ENCODE data around the gene GPS1. TPM values are rescaled to one million over a fixed set of nuclear protein-coding genes. Genes with fewer than 3 reads are reported as not detected.

The GPS1 gene
- total RNA-seq, result 150 and 163 TPM in 2 replicates

DNA sequence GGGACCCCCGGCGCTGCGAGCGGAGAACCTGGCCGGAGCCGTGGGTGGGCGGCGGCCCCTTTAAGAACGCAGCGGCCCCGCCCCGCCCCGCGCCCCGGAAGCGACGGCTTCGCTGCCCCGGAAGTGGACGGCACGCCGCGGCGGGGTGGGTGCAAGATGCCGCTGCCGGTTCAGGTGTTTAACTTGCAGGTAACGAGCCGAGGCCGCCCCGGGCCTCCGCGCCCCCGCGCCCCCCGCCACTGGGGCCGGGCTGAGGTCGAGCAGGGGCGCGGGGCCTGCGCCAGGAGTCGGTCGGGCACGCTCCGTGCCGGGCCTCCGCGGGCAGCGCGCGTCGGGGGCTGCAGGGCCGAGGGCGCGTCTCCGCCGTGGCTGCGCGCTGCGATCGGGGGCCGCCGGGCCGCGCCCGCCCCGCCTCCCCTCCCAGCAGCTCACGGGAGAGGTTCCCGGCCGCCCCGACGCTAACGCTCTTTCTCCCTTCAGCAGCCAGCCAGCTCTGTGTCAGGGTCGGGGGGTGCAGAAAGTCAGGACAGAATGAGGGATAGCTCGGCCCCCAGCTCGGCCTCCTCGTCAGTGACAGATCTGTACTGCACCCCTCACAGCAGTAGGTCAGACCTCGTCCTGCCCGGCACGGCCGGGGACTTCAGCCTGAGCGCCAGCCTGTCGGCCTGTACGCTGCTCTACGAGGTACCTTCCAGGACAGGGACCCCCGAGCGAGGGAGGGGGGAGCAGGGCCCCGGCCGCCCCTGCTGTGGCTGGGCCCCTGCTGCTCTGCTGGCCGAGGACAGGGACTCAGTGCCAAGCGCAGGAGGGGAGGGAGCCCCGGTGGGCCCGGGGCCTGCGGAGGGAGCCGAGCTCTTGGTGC, at the start of gene GPS1, which contains the start of gene RFNG:
Gene GPS1 (plus strand): TSS at position 123 of the 862 bp plus-strand sequence. CDS start 34 bp downstream, at position 157.
Gene RFNG (minus strand): TSS at position 36 of the 862 bp plus-strand sequence. CDS start 45 bp downstream, outside the sequence.
- H3K36me3 ChIP-seq (ENCODE audit: control insufficient read depth, insufficient read depth, low read length), result peaks cover 3% of the 10 kb centered on the region
- peak; percentile 25 for DNase-seq (ENCODE audit: low read depth)

DNA sequence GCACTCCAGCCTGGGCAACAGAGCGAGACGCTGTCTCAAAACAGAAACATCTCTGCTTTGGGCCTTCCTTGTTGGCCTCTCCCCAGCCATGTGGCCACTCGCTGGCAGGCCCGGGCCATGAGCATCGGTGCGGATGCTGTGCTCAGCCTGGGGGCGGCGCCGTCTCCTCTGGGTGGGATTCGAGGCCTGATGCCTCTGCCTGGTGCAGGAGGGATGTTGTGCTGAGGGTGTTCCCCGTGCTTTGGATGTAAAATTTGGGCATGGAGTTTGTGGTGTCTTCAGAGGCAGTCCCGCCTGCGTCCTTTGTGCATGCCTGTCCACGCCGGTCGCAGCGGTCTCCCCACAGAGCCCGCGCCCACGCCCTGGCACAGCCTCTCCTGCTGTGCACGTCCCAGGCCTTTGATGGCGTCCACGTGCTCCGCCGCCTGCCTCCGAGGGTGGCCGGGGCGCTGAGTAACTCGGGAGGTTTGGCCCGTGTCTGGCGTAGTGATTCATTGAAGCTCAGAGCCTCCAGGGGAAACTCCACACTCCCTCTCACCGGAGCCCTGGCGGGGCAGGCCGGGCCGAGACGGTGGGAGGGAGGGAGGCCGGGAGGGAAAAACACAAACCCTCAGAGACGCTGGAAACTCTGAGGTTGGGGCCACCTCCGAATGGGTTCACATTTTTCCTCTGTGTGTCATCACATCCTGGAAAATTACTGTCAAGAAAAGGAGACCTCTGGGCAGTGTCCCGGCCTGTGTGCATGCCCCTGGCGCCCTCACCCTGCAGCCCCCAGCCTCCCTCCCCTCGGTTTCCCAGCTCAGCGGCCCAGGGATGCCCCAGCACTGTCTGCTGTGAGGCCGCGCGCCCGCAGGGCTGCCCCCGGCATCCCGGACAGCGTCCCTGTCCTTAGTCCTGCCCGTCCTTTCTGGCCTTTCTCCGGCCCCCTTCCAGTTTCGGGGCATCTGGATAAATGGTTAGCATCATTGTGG, 48.0 kb upstream of the GPS1 start:
- no peaks in the 10 kb centered on the region for H3K36me3 ChIP-seq (ENCODE audit: control insufficient read depth, insufficient read depth, low read length)
- H3K4me3 ChIP-seq (ENCODE audit: low read depth, low read length), result no peak overlapping the region
- no peak for TF ChIP-seq CTCF (IDR thresholded peaks at IDR 0.05; ENCODE audit: insufficient read depth, low read length, poor library complexity, severe bottlenecking)
- peak; percentile 88 for DNase-seq (ENCODE audit: low read depth)
- no peaks in the 10 kb centered on the region for H3K27me3 ChIP-seq (ENCODE audit: control insufficient read depth, insufficient read depth, low read length)

More for the DNA sequence above, at the start of gene GPS1, which contains the start of gene RFNG:
- TF ChIP-seq CTCF (IDR thresholded peaks at IDR 0.05; ENCODE audit: insufficient read depth, low read length, poor library complexity, severe bottlenecking), result no peak
- H3K4me3 ChIP-seq (ENCODE audit: low read depth, low read length), result peak within 1 kb of the TSS; percentile 80
- H3K27me3 ChIP-seq (ENCODE audit: control insufficient read depth, insufficient read depth, low read length), result no peaks in the 10 kb centered on the region

GRCh38 chr17:82004517-82005455, 46.9 kb upstream of the GPS1 start:
- no peaks in the 10 kb centered on the region for H3K27me3 ChIP-seq (ENCODE audit: control insufficient read depth, insufficient read depth, low read length)
- H3K36me3 ChIP-seq (ENCODE audit: control insufficient read depth, insufficient read depth, low read length), result no peaks in the 10 kb centered on the region
- DNase-seq (ENCODE audit: low read depth), result no peak
- TF ChIP-seq CTCF (IDR thresholded peaks at IDR 0.05; ENCODE audit: insufficient read depth, low read length, poor library complexity, severe bottlenecking), result no peak
- H3K4me3 ChIP-seq (ENCODE audit: low read depth, low read length), result no peak overlapping the region

DNA sequence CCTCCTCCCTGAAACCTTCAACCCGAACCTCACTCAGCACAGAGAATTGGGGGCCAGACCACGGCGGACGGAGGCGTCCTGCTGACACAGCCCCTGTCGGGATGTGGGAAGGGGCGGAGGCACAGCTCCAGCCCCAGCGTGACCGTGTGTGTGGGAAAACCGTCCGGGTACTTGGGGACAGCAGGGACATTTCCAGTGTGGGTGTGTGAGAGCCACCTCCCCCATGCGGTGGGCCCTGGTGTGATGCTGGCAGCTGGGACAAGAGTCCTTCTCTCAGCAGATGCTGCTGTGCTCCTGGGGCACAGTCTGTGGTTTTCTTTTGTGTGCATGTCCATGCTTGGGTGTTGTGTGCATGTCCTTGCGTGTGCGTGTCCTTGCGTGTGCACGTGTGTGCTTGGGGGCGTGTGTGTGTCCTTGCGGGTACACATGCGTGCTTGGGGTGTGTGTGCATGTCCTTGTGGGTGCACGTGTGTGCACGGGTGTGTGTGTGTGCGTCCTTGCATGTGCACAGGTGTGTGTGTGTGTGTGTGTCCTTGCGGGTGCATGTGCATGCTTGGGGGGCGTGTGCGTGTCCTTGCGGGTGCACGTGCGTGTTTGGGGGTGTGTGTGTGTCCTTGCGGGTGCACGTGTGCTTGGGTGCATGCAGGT, 45.9 kb upstream of the GPS1 start:
- Histone ChIP-seq H3K27me3 (ENCODE audit: control insufficient read depth, insufficient read depth, low read length) (no peaks in the 10 kb centered on the region), H3K36me3 (ENCODE audit: control insufficient read depth, insufficient read depth, low read length) (no peaks in the 10 kb centered on the region), H3K4me3 (ENCODE audit: low read depth, low read length) (no peak overlapping the region)
- DNase-seq (ENCODE audit: low read depth), result no peak
- TF ChIP-seq CTCF (IDR thresholded peaks at IDR 0.05; ENCODE audit: insufficient read depth, low read length, poor library complexity, severe bottlenecking), result no peak
